ENCODE data around the gene GRPEL1. TPM values are rescaled to one million over a fixed set of nuclear protein-coding genes. Genes with fewer than 3 reads are reported as not detected.

The GRPEL1 gene
- total and polyA plus RNA-seq, 2 of the 13 experiments (the other 11 are each of a cell fraction or from before 2014, with no cell fraction given): 32.3 to 141 TPM

GRCh38 chr4:7068279-7068842 is 497 bp upstream of the GRPEL1 start (continued):
- TF ChIP-seq GLMP (CRISPR knock-in tag; IDR thresholded peaks at IDR 0.05; ENCODE audit: borderline replicate concordance) (no peak), ZNF431 (CRISPR knock-in tag; IDR thresholded peaks at IDR 0.05; ENCODE audit: borderline replicate concordance, low read depth) (no peak), ZNF713 (CRISPR knock-in tag; IDR thresholded peaks at IDR 0.05) (0 out of 2 replicates have a peak, but pooled peaks have one; percentile 58), ZNF550 (CRISPR knock-in tag; IDR thresholded peaks at IDR 0.05; ENCODE audit: borderline replicate concordance) (no peak), ZZZ3 (CRISPR knock-in tag; IDR thresholded peaks at IDR 0.05; ENCODE audit: borderline replicate concordance) (no peak), DPF2 (CRISPR knock-in tag; IDR thresholded peaks at IDR 0.05; ENCODE audit: borderline replicate concordance, low read depth) (no peak), ONECUT2 (CRISPR knock-in tag; IDR thresholded peaks at IDR 0.05) (no peak), CENPT (CRISPR knock-in tag; IDR thresholded peaks at IDR 0.05; ENCODE audit: low read depth) (no peak), TAF1 (CRISPR knock-in tag; IDR thresholded peaks at IDR 0.05) (peak; percentile 58; the same call in 1 of the 2 replicates), KLF9 (CRISPR knock-in tag; IDR thresholded peaks at IDR 0.05; ENCODE audit: low read depth) (no peak), ZNF788 (CRISPR knock-in tag; IDR thresholded peaks at IDR 0.05; ENCODE audit: borderline replicate concordance) (0 out of 2 replicates have a peak, but pooled peaks have one; percentile 19), MTA3 (CRISPR knock-in tag; IDR thresholded peaks at IDR 0.05) (no peak), ZNF761 (CRISPR knock-in tag; conservative IDR thresholded peaks at IDR 0.05) (no peak), YEATS4 (CRISPR knock-in tag; IDR thresholded peaks at IDR 0.05; ENCODE audit: borderline replicate concordance) (peak; percentile 52; the same call in 1 of the 2 replicates), ZNF678 (CRISPR knock-in tag; IDR thresholded peaks at IDR 0.05) (no peak), HNRNPH1 (optimal IDR thresholded peaks at IDR 0.05; ENCODE audit: low read depth, low read length) (no peak), NFE2L1 (CRISPR knock-in tag; IDR thresholded peaks at IDR 0.05; ENCODE audit: borderline replicate concordance) (no peak), RAD21 (CRISPR knock-in tag; IDR thresholded peaks at IDR 0.05) (no peak; the same call in 1 of the 2 replicates), ZNF143 (CRISPR knock-in tag; IDR thresholded peaks at IDR 0.05) (no peak), ADNP (CRISPR knock-in tag; IDR thresholded peaks at IDR 0.05) (no peak), ARHGAP35 (CRISPR knock-in tag; IDR thresholded peaks at IDR 0.05; ENCODE audit: borderline replicate concordance) (no peak), ZNF576 (CRISPR knock-in tag; IDR thresholded peaks at IDR 0.05) (no peak), ZNF382 (CRISPR knock-in tag; IDR thresholded peaks at IDR 0.05; ENCODE audit: borderline replicate concordance) (no peak)
- TF ChIP-seq, protein P1, sequence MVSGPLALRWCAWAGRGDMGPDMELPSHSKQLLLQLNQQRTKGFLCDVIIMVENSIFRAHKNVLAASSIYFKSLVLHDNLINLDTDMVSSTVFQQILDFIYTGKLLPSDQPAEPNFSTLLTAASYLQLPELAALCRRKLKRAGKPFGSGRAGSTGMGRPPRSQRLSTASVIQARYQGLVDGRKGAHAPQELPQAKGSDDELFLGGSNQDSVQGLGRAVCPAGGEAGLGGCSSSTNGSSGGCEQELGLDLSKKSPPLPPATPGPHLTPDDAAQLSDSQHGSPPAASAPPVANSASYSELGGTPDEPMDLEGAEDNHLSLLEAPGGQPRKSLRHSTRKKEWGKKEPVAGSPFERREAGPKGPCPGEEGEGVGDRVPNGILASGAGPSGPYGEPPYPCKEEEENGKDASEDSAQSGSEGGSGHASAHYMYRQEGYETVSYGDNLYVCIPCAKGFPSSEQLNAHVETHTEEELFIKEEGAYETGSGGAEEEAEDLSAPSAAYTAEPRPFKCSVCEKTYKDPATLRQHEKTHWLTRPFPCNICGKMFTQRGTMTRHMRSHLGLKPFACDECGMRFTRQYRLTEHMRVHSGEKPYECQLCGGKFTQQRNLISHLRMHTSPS (CRISPR knock-in tag; IDR thresholded peaks at IDR 0.05; ENCODE audit: low read depth): no peak
- TF ChIP-seq, protein P2, sequence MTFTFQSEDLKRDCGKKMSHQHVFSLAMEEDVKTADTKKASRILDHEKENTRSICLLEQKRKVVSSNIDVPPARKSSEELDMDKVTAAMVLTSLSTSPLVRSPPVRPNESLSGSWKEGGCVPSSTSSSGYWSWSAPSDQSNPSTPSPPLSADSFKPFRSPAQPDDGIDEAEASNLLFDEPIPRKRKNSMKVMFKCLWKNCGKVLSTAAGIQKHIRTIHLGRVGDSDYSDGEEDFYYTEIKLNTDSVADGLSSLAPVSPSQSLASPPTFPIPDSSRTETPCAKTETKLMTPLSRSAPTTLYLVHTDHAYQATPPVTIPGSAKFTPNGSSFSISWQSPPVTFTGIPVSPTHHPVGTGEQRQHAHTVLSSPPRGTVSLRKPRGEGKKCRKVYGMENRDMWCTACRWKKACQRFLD (CRISPR knock-in tag; IDR thresholded peaks at IDR 0.05; ENCODE audit: borderline replicate concordance): no peak
- TF ChIP-seq, protein P3, sequence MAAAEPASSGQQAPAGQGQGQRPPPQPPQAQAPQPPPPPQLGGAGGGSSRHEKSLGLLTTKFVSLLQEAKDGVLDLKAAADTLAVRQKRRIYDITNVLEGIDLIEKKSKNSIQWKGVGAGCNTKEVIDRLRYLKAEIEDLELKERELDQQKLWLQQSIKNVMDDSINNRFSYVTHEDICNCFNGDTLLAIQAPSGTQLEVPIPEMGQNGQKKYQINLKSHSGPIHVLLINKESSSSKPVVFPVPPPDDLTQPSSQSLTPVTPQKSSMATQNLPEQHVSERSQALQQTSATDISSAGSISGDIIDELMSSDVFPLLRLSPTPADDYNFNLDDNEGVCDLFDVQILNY (CRISPR knock-in tag; conservative IDR thresholded peaks at IDR 0.05): no peak

All from HepG2 (cell line).